ENCODE data around the gene HLCS.

GRCh38 chr21:36807422-36807928 lies 159.0 kb downstream of the HLCS start:
- TF ChIP-seq CTCF (IDR thresholded peaks at IDR 0.05; ENCODE audit: extremely low read depth in 1 of 2, insufficient read depth in 1 of 2, low read depth in 1 of 2, low read length in 2 of 2) (no peak), POLR2AphosphoS5 (IDR thresholded peaks at IDR 0.05; ENCODE audit: insufficient read depth, low read depth, low read length) (no peak), POLR2A (IDR thresholded peaks at IDR 0.05; ENCODE audit: low read depth, low read length) (no peak), EZH2 (IDR thresholded peaks at IDR 0.05; ENCODE audit: borderline replicate concordance, low read depth, low read length, severe bottlenecking) (no peak), MYC (IDR thresholded peaks at IDR 0.05; ENCODE audit: low read depth, low read length) (no peak)

All from endothelial cell of umbilical vein (primary cell).